Measurements from ENCODE around the gene RALY. TPM values are rescaled to one million over a fixed set of nuclear protein-coding genes. Genes with fewer than 3 reads are reported as not detected.

Gene RALY
- total and polyA plus RNA-seq, 2 of the 4 experiments (the other 2 are of a cell fraction): 46.2 to 115 TPM

GRCh38 chr20:33951171-33951570, 42.5 kb upstream of the RALY start:
- Histone ChIP-seq H3K4me2 (ENCODE audit: low read depth, low read length) (no peak overlapping the region), H3K9me1 (ENCODE audit: insufficient read depth, low read length) (no peaks in the 10 kb centered on the region), H4K20me1 (ENCODE audit: insufficient read depth, low read length) (no peaks in the 10 kb centered on the region), H3K27ac (ENCODE audit: insufficient read depth, low read length) (no peak overlapping the region), H2AK5ac (ENCODE audit: low read depth, low read length) (no peak overlapping the region), H2BK5ac (ENCODE audit: low read depth, low read length, poor library complexity, severe bottlenecking) (no peak overlapping the region), H3K56ac (ENCODE audit: extremely low read depth, insufficient read depth, low read length) (no peak overlapping the region), H3K23ac (ENCODE audit: low read depth, low read length) (no peak overlapping the region), H4K5ac (ENCODE audit: low read depth, low read length) (no peak overlapping the region), H4K8ac (ENCODE audit: low read depth in 2 of 2, low read length in 2 of 2) (no peak overlapping the region), H3K27me3 (ENCODE audit: control insufficient read depth, insufficient read depth, low read length) (peaks cover 16% of the 10 kb centered on the region), H2BK120ac (ENCODE audit: low read depth, low read length) (no peak overlapping the region), H2BK15ac (ENCODE audit: low read depth, low read length) (no peak overlapping the region), H2AFZ (replicated peaks; ENCODE audit: low read length, poor library complexity) (no peak overlapping the region), H4K91ac (ENCODE audit: insufficient read depth, low read depth, low read length) (no peak overlapping the region), H3K14ac (replicated peaks; ENCODE audit: low read depth, low read length) (no peak overlapping the region), H2AK9ac (replicated peaks; ENCODE audit: low read depth, low read length, poor library complexity) (no peak overlapping the region), H3K9me3 (ENCODE audit: control insufficient read depth, insufficient read depth, low read length) (peaks cover 12% of the 10 kb centered on the region), H3K4ac (ENCODE audit: low read depth, low read length) (no peak overlapping the region), H3K9ac (ENCODE audit: low read depth, low read length) (no peak overlapping the region), H2BK20ac (ENCODE audit: low read depth, low read length) (no peak overlapping the region), H3K4me3 (ENCODE audit: insufficient read depth, low read depth, low read length) (no peak overlapping the region), H3K18ac (ENCODE audit: low read depth, low read length) (no peak overlapping the region), H3K4me1 (ENCODE audit: control insufficient read depth, insufficient read depth, low read length) (no peaks in the 10 kb centered on the region), H3K36me3 (ENCODE audit: control insufficient read depth, insufficient read depth, low read length) (no peaks in the 10 kb centered on the region), H3K79me1 (ENCODE audit: low read depth in 1 of 2, low read length in 2 of 2) (no peaks in the 10 kb centered on the region)
- DNase-seq: no peak
- intact Hi-C loops (cut with micrococcal nuclease): no loop called here
- BruUV-seq (replicated peaks): no TSS peak
- dilution Hi-C loops (cut with HindIII; ENCODE audit: low sequenced_read_pairs, unreplicated experiment): no loop called here
- CTCF ChIA-PET: no interaction called here
- in situ Hi-C loops (cut with MboI; ENCODE audit: low sequenced_read_pairs): no loop called here
- TF ChIP-seq RCOR1 (IDR thresholded peaks at IDR 0.05; ENCODE audit: insufficient replicate concordance, low read length) (no peak), BHLHE40 (IDR thresholded peaks at IDR 0.05; ENCODE audit: low read depth, low read length) (no peak), POLR2A (IDR thresholded peaks at IDR 0.05; ENCODE audit: low read depth, low read length) (no peak), CHD1 (IDR thresholded peaks at IDR 0.05; ENCODE audit: low read depth, low read length) (no peak), RAD21 (IDR thresholded peaks at IDR 0.05; ENCODE audit: low read length) (no peak), MAFK (IDR thresholded peaks at IDR 0.05; ENCODE audit: low read depth, low read length) (no peak), FOS (IDR thresholded peaks at IDR 0.05; ENCODE audit: low read depth, low read length) (no peak), NFE2L2 (IDR thresholded peaks at IDR 0.05; ENCODE audit: low read depth, low read length) (no peak), SMC3 (IDR thresholded peaks at IDR 0.05; ENCODE audit: low read depth, low read length) (no peak), RFX5 (IDR thresholded peaks at IDR 0.05; ENCODE audit: low read depth, low read length) (no peak), CEBPB (IDR thresholded peaks at IDR 0.05; ENCODE audit: low read depth, low read length) (no peak), CTCF (conservative IDR thresholded peaks at IDR 0.05; ENCODE audit: low read depth, low read length) (no peak)
- TF ChIP-seq, protein P1, sequence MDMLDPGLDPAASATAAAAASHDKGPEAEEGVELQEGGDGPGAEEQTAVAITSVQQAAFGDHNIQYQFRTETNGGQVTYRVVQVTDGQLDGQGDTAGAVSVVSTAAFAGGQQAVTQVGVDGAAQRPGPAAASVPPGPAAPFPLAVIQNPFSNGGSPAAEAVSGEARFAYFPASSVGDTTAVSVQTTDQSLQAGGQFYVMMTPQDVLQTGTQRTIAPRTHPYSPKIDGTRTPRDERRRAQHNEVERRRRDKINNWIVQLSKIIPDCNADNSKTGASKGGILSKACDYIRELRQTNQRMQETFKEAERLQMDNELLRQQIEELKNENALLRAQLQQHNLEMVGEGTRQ (IDR thresholded peaks at IDR 0.05; ENCODE audit: low read depth, low read length): no peak
- POLR2A ChIA-PET (ENCODE audit: unreplicated experiment): no interaction called here
- no peak for ATAC-seq (ENCODE audit: low read depth)

Measured in IMR-90 (cell line).